ENCODE results near the gene TOM1L2.

Gene TOM1L2

DNA sequence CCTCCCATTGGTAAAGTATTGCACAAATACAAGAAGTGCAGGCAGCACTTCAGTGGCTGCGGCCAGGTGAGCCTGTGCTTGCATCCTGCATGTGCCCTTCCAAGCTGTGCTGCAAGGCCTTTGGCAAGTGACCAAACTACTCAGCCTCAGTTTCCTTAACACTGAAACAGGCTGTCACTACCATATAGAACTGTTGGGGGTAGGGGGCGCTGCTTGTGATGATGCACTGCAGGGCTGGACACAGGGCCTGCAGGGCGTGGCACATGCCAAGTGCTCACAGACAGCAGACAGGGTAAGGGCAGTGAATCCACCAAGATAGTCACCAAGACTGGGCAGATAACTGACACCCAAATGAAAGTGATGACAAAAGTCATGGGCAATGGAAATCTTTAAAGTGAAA is 69.8 kb downstream of the TOM1L2 start:
- no peak overlapping the region for H3K27ac ChIP-seq (replicated peaks)

GRCh38 chr17:17900615-17901520 is 71.3 kb downstream of the TOM1L2 start:
- no peak overlapping the region for H3K27ac ChIP-seq (replicated peaks)
- DNase-seq (ENCODE audit: low read depth in 1 of 2, low spot score in 1 of 2), result peak in 1 of 2 experiments; percentile 29
- TF ChIP-seq, protein P1, sequence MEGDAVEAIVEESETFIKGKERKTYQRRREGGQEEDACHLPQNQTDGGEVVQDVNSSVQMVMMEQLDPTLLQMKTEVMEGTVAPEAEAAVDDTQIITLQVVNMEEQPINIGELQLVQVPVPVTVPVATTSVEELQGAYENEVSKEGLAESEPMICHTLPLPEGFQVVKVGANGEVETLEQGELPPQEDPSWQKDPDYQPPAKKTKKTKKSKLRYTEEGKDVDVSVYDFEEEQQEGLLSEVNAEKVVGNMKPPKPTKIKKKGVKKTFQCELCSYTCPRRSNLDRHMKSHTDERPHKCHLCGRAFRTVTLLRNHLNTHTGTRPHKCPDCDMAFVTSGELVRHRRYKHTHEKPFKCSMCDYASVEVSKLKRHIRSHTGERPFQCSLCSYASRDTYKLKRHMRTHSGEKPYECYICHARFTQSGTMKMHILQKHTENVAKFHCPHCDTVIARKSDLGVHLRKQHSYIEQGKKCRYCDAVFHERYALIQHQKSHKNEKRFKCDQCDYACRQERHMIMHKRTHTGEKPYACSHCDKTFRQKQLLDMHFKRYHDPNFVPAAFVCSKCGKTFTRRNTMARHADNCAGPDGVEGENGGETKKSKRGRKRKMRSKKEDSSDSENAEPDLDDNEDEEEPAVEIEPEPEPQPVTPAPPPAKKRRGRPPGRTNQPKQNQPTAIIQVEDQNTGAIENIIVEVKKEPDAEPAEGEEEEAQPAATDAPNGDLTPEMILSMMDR (IDR thresholded peaks at IDR 0.05; ENCODE audit: insufficient read depth, low read length), result no peak
- TF ChIP-seq GABPA (IDR thresholded peaks at IDR 0.05; ENCODE audit: low read depth), result no peak
- TF ChIP-seq SPI1 (IDR thresholded peaks at IDR 0.05; ENCODE audit: borderline replicate concordance, low read depth), result no peak
- TF ChIP-seq, protein P2, sequence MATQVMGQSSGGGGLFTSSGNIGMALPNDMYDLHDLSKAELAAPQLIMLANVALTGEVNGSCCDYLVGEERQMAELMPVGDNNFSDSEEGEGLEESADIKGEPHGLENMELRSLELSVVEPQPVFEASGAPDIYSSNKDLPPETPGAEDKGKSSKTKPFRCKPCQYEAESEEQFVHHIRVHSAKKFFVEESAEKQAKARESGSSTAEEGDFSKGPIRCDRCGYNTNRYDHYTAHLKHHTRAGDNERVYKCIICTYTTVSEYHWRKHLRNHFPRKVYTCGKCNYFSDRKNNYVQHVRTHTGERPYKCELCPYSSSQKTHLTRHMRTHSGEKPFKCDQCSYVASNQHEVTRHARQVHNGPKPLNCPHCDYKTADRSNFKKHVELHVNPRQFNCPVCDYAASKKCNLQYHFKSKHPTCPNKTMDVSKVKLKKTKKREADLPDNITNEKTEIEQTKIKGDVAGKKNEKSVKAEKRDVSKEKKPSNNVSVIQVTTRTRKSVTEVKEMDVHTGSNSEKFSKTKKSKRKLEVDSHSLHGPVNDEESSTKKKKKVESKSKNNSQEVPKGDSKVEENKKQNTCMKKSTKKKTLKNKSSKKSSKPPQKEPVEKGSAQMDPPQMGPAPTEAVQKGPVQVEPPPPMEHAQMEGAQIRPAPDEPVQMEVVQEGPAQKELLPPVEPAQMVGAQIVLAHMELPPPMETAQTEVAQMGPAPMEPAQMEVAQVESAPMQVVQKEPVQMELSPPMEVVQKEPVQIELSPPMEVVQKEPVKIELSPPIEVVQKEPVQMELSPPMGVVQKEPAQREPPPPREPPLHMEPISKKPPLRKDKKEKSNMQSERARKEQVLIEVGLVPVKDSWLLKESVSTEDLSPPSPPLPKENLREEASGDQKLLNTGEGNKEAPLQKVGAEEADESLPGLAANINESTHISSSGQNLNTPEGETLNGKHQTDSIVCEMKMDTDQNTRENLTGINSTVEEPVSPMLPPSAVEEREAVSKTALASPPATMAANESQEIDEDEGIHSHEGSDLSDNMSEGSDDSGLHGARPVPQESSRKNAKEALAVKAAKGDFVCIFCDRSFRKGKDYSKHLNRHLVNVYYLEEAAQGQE (IDR thresholded peaks at IDR 0.05; ENCODE audit: insufficient replicate concordance, low read depth), result no peak
- TF ChIP-seq POLR2AphosphoS5 (IDR thresholded peaks at IDR 0.05; ENCODE audit: low read depth), result no peak
- no peaks in the 10 kb centered on the region for H3K27me3 ChIP-seq (ENCODE audit: insufficient read depth, poor library complexity, severe bottlenecking)
- no peak overlapping the region for H3K4me3 ChIP-seq (replicated peaks; ENCODE audit: insufficient read depth, low read length)

More for the DNA sequence above, 69.8 kb downstream of the TOM1L2 start:
- TF ChIP-seq, protein P1 (IDR thresholded peaks at IDR 0.05; ENCODE audit: insufficient read depth, low read length), result no peak
- TF ChIP-seq GABPA (IDR thresholded peaks at IDR 0.05; ENCODE audit: low read depth) (no peak), SPI1 (IDR thresholded peaks at IDR 0.05; ENCODE audit: borderline replicate concordance, low read depth) (no peak), POLR2AphosphoS5 (IDR thresholded peaks at IDR 0.05; ENCODE audit: low read depth) (no peak)
- TF ChIP-seq, protein P2 (IDR thresholded peaks at IDR 0.05; ENCODE audit: insufficient replicate concordance, low read depth), result no peak
- no peaks in the 10 kb centered on the region for H3K27me3 ChIP-seq (ENCODE audit: insufficient read depth, poor library complexity, severe bottlenecking)
- no peak for DNase-seq (ENCODE audit: low read depth in 1 of 2, low spot score in 1 of 2)
- H3K4me3 ChIP-seq (replicated peaks; ENCODE audit: insufficient read depth, low read length), result no peak overlapping the region

DNA sequence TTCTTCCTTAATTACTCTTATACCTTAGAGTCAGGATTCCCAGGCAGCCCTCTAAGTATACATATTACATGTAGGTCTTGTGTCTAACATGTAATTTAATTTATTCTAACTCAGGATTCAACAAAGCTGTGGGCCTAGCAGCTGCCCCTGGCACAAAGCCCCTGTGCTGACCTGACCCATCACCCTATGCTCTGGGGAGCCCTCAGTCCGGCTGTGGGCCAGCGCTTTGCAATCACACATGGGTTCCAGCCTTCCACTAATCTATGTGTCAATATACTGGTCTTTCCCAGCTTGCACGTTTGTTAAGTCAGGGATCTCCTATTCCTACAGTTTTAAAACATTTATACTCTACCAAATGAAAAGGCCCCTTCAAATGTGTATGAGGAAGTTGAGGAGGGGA is 72.7 kb downstream of the TOM1L2 start:
- Histone ChIP-seq H3K27ac (replicated peaks) (no peak overlapping the region), H3K4me3 (replicated peaks; ENCODE audit: insufficient read depth, low read length) (no peak overlapping the region), H3K27me3 (ENCODE audit: insufficient read depth, poor library complexity, severe bottlenecking) (no peaks in the 10 kb centered on the region)
- TF ChIP-seq SPI1 (IDR thresholded peaks at IDR 0.05; ENCODE audit: borderline replicate concordance, low read depth) (no peak), POLR2AphosphoS5 (IDR thresholded peaks at IDR 0.05; ENCODE audit: low read depth) (no peak), GABPA (IDR thresholded peaks at IDR 0.05; ENCODE audit: low read depth) (no peak)
- TF ChIP-seq, protein P1 (IDR thresholded peaks at IDR 0.05; ENCODE audit: insufficient read depth, low read length), result no peak
- TF ChIP-seq, protein P2 (IDR thresholded peaks at IDR 0.05; ENCODE audit: insufficient replicate concordance, low read depth), result no peak
- DNase-seq (ENCODE audit: low read depth in 1 of 2, low spot score in 1 of 2), result no peak
